GM21447 (cell line): ENCODE measurements around the gene DYNC1H1.
A peak's percentile ranks its signal among the peaks of the same experiment; 100 is the strongest.

Experiments
- ATAC-seq: cut with Tn5 transposase; IDR thresholded peaks from one replicate; pipeline ENCODE4 v1.9.1; 2021; ENCODE audit not compliant: unreplicated experiment

Gene DYNC1H1

GRCh38 chr14:101991352-101991751, 27.0 kb downstream of the DYNC1H1 start:
- ATAC-seq, result no peak

DNA sequence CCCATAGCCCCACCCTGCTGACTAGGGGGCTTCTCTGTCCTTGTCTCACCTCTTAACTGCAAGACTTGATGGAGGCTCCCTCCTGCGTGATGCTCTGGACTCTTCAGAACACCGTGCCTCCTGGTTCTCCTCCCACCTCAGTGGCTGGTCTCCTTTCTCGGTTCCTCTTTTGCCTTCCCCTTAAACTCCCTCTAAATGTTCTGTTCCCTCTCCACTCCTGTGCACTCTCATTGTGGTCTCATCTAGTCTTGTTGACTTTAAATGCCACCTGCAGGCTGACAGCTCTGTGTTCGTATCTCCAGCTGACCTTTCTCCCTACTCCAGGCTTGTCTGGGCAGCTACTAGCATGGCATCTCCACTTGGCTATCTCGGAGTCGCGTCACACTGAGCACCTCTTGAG, 28.3 kb downstream of the DYNC1H1 start:
- ATAC-seq, result peak; percentile 96

DNA sequence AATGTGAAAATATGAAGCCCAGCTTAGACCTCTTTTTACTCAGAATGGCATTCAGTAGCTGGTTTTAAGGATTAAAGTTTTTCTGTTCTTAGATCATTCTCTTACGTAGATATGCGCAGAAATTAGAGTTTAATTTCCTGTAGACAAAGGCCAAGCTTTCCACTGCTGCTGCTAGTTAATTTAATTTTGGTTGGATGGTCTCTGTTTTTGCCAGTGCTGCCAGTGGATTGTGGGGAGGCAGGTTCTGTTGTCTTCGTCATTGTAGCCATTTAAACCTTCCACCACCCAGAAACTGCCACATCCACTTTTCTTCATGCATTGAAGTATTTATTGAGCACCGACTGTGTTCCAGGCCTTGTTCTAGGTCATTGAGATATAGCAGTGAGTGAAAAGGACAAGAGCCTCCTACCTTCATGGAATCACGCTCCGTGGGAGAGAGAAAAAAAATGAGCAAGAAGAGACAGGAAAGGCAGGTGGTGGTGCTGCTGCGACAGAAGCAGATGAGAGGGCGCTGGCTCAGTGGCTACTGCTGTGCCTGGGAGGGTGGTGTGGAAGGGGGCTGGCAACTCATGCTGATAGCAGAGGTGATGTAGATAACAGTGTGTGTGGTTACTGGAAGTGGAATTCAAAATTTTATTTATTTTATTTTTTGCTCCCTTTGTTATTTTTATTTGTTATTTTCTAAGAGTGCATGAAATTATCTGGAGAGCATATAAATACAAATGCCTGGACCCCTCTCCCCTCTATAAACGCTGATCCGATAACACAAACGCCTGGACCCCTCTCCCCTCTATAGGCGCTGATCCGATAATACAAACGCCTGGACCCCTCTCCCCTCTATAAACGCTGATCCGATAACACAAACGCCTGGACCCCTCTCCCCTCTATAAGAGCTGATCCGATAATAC, 33.3 kb downstream of the DYNC1H1 start:
- ATAC-seq, result no peak

- ATAC-seq, result no peak
Observed at GRCh38 chr14:102000902-102001301, 36.5 kb downstream of the DYNC1H1 start.

DNA sequence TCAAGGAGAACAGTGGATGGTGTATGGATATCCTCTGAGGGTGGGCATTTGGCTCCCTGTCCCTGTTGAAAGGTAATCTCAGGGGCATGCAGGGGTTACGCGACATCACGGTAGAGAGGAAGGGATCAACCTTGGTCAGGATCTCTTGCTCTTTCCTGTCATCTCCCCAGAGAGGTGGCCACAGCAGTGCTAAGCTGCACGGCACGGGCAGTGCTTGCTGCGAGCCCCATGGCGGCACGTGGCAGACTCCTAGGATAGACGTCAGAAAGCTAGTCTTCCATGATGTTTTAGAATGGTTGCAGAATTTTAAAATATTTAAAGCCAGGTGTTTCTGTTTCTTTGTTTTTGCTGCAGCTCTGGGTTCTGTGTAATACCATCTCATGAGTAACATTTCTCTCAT, 41.0 kb downstream of the DYNC1H1 start:
- no peak for ATAC-seq

- ATAC-seq, result no peak
Observed at GRCh38 chr14:102007916-102008418, 43.6 kb downstream of the DYNC1H1 start.

DNA sequence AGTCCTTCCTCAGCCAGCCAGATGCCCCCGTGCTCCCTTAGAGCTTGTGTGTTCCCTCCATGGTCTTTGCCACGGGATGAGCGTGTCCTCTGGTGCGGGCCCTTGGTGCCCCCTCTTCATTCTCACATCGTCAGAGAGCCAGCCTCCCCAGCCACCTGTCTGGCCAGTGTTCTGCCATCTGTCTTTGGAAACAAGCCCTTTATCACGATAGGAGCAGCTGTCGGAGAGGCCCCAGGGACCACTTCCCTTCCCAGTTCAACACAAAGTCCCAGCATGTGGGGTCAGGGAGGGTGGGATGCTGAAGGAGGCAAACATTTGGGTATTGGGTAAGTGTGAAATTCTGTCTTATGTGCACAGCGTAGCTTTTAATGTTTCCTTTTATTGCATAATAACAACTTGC, 44.5 kb downstream of the DYNC1H1 start:
- ATAC-seq, result no peak

DNA sequence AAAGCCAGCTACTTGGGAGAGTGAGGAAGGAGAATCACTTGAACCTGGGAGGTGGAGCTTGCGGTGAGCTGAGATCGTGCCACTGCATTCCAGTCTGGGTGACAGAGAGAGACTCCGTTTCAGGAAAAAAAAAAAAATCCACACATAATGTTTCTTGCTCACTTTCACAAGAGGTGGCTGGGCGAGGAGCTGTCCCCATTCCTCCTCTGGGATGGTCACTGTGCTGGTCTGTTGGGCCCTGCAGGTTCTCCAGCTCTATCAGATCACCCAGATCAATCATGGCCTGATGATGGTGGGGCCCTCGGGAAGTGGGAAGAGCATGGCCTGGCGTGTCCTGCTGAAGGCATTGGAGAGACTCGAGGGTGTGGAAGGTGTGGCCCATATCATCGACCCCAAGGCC, 47.3 kb downstream of the DYNC1H1 start:
- ATAC-seq, result no peak

- ATAC-seq, result no peak
Observed at GRCh38 chr14:102012336-102012735, 48.0 kb downstream of the DYNC1H1 start.

- no peak for ATAC-seq
Observed at GRCh38 chr14:102013669-102014200, 49.4 kb downstream of the DYNC1H1 start.

DNA sequence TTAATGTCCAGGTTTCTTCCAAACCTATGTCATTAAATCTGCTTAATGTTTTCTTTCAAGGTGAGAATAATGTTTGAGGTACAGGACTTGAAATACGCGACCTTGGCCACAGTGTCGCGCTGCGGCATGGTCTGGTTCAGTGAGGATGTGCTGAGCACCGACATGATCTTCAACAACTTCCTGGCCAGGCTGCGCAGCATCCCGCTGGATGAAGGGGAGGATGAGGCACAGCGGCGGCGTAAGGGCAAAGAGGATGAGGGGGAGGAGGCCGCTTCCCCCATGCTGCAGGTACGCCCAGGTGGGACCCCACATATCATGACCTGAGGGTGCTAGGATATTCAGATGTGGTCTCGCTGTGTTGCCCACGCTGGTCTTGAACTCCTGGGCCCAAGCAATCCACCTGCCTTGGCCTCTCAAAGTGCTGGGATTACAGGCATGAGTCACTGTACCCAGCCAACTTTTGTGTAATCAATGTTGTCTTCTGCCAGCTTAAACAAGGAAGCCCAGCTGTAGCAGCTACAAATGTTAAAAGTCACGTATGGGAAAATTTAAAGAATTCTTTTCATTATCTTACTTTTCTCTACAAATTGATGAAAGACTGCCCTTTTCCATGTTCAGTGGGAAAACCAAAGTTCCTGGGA, 50.8 kb downstream of the DYNC1H1 start:
- no peak for ATAC-seq

- ATAC-seq, result no peak
Observed at GRCh38 chr14:102015771-102016170, 51.4 kb downstream of the DYNC1H1 start.

GRCh38 chr14:102016420-102017090, 52.2 kb downstream of the DYNC1H1 start:
- no peak for ATAC-seq

DNA sequence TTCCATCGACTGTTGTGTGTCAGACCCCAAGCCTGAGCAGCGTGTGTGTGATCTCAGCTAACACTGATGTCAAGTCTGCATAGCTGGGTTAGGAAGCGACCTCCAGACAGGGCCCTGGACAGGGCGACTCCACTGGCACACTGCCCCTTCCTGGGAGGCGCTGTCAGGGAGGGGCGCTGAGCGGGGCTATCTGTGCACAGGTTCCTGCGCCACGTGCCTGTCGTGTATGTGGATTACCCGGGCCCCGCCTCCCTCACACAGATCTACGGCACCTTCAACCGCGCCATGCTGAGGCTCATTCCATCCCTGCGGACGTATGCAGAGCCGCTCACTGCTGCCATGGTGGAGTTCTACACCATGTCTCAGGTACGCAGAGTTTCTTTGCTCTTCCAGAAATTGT, 53.9 kb downstream of the DYNC1H1 start:
- no peak for ATAC-seq

GRCh38 chr14:102019006-102019540, 54.7 kb downstream of the DYNC1H1 start:
- ATAC-seq, result no peak

GRCh38 chr14:102020058-102020971, 55.9 kb downstream of the DYNC1H1 start:
- ATAC-seq, result no peak

DNA sequence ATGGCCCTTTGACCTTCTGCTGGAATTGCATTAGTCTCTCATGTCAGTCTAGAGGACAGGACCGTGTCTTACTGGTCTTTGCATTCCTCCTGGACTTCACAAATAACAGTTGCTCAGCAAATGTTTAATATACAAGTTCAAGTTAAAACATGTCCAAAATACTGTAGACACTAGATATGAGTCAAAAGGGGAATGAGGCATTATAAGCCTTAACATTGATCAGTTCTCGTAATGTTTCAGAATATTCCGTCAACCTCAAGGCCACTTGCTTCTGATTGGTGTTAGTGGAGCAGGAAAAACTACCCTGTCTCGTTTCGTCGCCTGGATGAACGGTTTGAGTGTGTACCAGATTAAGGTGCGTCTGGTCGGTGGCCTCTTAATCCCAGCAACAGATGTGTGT, 62.6 kb downstream of the DYNC1H1 start:
- no peak for ATAC-seq

DNA sequence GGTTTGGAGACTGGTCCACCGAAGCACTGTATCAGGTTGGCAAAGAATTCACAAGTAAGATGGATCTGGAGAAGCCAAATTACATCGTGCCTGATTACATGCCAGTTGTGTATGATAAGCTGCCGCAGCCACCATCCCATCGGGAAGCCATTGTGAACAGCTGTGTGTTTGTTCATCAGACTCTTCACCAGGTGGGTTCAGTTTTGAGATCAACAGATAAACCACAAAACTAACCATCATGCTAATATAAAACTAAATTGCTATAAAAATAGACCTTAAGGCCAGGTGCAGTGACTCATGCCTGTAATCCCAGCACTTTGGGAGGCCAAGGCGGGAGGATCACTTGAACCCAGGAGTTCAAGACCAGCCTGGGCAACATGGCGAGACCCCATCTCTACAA, 63.6 kb downstream of the DYNC1H1 start:
- ATAC-seq, result no peak

- no peak for ATAC-seq
Observed at GRCh38 chr14:102028733-102029132, 64.4 kb downstream of the DYNC1H1 start.

- ATAC-seq, result no peak
Observed at GRCh38 chr14:102029956-102030355, 65.6 kb downstream of the DYNC1H1 start.
